Measurements from ENCODE around the gene ST14.

ST14 gene

GRCh38 chr11:130148796-130149326 lies 10.7 kb upstream of the ST14 start:
- no peak overlapping the region for H3K4me3 ChIP-seq (ENCODE audit: low read depth, low read length)
- TF ChIP-seq EGR2 (tag by site-specific recombination; IDR thresholded peaks at IDR 0.05; ENCODE audit: low read depth) = no peak
- TF ChIP-seq ZNF629 (tag by site-specific recombination; IDR thresholded peaks at IDR 0.05) = no peak
- no peak for TF ChIP-seq KLF16 (tag by site-specific recombination; IDR thresholded peaks at IDR 0.05)
- TF ChIP-seq, protein P1, sequence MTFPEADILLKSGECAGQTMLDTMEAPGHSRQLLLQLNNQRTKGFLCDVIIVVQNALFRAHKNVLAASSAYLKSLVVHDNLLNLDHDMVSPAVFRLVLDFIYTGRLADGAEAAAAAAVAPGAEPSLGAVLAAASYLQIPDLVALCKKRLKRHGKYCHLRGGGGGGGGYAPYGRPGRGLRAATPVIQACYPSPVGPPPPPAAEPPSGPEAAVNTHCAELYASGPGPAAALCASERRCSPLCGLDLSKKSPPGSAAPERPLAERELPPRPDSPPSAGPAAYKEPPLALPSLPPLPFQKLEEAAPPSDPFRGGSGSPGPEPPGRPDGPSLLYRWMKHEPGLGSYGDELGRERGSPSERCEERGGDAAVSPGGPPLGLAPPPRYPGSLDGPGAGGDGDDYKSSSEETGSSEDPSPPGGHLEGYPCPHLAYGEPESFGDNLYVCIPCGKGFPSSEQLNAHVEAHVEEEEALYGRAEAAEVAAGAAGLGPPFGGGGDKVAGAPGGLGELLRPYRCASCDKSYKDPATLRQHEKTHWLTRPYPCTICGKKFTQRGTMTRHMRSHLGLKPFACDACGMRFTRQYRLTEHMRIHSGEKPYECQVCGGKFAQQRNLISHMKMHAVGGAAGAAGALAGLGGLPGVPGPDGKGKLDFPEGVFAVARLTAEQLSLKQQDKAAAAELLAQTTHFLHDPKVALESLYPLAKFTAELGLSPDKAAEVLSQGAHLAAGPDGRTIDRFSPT (tag by site-specific recombination; IDR thresholded peaks at IDR 0.05) = no peak
- no peak for TF ChIP-seq ZFP37 (tag by site-specific recombination; IDR thresholded peaks at IDR 0.05)
- no peak for TF ChIP-seq ZNF18 (tag by site-specific recombination; IDR thresholded peaks at IDR 0.05)
- TF ChIP-seq ZFP3 (tag by site-specific recombination; IDR thresholded peaks at IDR 0.05; ENCODE audit: low read depth) = no peak
- TF ChIP-seq, protein P2, sequence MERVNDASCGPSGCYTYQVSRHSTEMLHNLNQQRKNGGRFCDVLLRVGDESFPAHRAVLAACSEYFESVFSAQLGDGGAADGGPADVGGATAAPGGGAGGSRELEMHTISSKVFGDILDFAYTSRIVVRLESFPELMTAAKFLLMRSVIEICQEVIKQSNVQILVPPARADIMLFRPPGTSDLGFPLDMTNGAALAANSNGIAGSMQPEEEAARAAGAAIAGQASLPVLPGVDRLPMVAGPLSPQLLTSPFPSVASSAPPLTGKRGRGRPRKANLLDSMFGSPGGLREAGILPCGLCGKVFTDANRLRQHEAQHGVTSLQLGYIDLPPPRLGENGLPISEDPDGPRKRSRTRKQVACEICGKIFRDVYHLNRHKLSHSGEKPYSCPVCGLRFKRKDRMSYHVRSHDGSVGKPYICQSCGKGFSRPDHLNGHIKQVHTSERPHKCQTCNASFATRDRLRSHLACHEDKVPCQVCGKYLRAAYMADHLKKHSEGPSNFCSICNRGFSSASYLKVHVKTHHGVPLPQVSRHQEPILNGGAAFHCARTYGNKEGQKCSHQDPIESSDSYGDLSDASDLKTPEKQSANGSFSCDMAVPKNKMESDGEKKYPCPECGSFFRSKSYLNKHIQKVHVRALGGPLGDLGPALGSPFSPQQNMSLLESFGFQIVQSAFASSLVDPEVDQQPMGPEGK (tag by site-specific recombination; IDR thresholded peaks at IDR 0.05) = no peak
- no peak for TF ChIP-seq ZIC2 (tag by site-specific recombination; IDR thresholded peaks at IDR 0.05)
- no peaks in the 10 kb centered on the region for H3K9me3 ChIP-seq (ENCODE audit: control insufficient read depth, insufficient read depth, low read depth, low read length)
- H3K4me1 ChIP-seq (ENCODE audit: control insufficient read depth, insufficient read depth, low read length) = no peaks in the 10 kb centered on the region
- POLR2A ChIA-PET = no interaction called here
- peaks cover 0 to 36% of the 10 kb centered on the region in 2 experiments; a peak in 2 of 3 replicates for H3K36me3 ChIP-seq (ENCODE audit: control insufficient read depth in 2 of 2, insufficient read depth in 1 of 2, low read length in 2 of 2)
- no peak overlapping the region for H3K27ac ChIP-seq (ENCODE audit: extremely low read depth, low read depth, low read length)
- CTCF ChIA-PET = no interaction called here

DNA sequence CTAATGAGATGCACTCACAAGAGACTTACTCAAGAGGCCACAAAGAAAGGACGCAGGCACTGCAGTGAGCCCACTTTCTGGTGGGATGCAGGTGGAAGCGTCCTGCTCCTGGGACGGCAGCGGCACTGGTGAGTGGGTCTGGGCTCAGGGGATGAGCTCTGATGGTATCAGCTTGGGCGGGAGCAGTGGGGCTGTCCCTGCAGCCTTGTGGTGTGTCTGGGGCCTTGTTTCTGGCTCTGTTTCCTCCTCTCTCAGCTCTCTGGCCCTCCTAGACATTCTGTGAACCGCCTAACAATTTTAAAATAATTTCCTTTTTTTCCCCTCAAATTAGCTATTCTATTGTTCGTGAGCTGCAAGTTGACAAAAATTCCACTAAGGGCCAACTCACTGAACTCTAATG lies 8.8 kb upstream of the ST14 start:
- H3K4me1 ChIP-seq (ENCODE audit: control insufficient read depth, insufficient read depth, low read length) = no peaks in the 10 kb centered on the region
- no peaks in the 10 kb centered on the region for H3K9me3 ChIP-seq (ENCODE audit: control insufficient read depth, insufficient read depth, low read depth, low read length)
- H3K27ac ChIP-seq (ENCODE audit: extremely low read depth, low read depth, low read length) = no peak overlapping the region
- ChIA-PET POLR2A (no interaction called here), CTCF (interaction anchor here (1.3 kb wide), 1 partner anchor 15 kb away, joined by 3 read pairs; no protein-coding TSS in a partner anchor)
- H3K36me3 ChIP-seq (ENCODE audit: control insufficient read depth in 2 of 2, insufficient read depth in 1 of 2, low read length in 2 of 2) = peaks cover 0 to 18% of the 10 kb centered on the region in 2 experiments; a peak in 1 of 3 replicates
- no peak overlapping the region for H3K4me3 ChIP-seq (ENCODE audit: low read depth, low read length)
- TF ChIP-seq ZNF362 (tag by site-specific recombination; IDR thresholded peaks at IDR 0.05) (no peak), ZNF544 (tag by site-specific recombination; IDR thresholded peaks at IDR 0.05) (no peak)

- Histone ChIP-seq H3K9me3 (ENCODE audit: control insufficient read depth, insufficient read depth, low read depth, low read length) (no peaks in the 10 kb centered on the region), H3K36me3 (ENCODE audit: control insufficient read depth in 2 of 2, insufficient read depth in 1 of 2, low read length in 2 of 2) (peaks cover 0 to 14% of the 10 kb centered on the region in 2 experiments; a peak in 1 of 3 replicates), H3K27ac (ENCODE audit: extremely low read depth, low read depth, low read length) (no peak overlapping the region), H3K4me3 (ENCODE audit: low read depth, low read length) (no peak overlapping the region), H3K4me1 (ENCODE audit: control insufficient read depth, insufficient read depth, low read length) (no peaks in the 10 kb centered on the region)
- TF ChIP-seq ZNF843 (tag by site-specific recombination; IDR thresholded peaks at IDR 0.05) = no peak
- no peak for TF ChIP-seq ZNF501 (tag by site-specific recombination; IDR thresholded peaks at IDR 0.05)
- no peak for TF ChIP-seq ZNF366 (tag by site-specific recombination; conservative IDR thresholded peaks at IDR 0.05)
- TF ChIP-seq PRDM1 (tag by site-specific recombination; IDR thresholded peaks at IDR 0.05) = no peak
- no peak for TF ChIP-seq ZNF426 (tag by site-specific recombination; IDR thresholded peaks at IDR 0.05)
- peak; percentile 23; the same call in 1 of the 2 replicates for TF ChIP-seq FEZF1 (tag by site-specific recombination; IDR thresholded peaks at IDR 0.05)
- ChIA-PET CTCF (interaction anchor here (1.3 kb wide), 1 partner anchor 15 kb away, joined by 3 read pairs; no protein-coding TSS in a partner anchor), POLR2A (interaction anchor here (0.6 kb wide), 1 partner anchor 168 kb away, joined by 4 read pairs; no protein-coding TSS in a partner anchor)
Measured at GRCh38 chr11:130151196-130151595, 8.4 kb upstream of the ST14 start.
